Fibroblast of villous mesenchyme (primary cell): Measurements from ENCODE around the gene NOL3. TPM values are rescaled to one million over a fixed set of nuclear protein-coding genes. Genes with fewer than 3 reads are reported as not detected.

Source experiments
- DNase-seq: peaks from one replicate; pipeline ENCODE4 v3.0.0-alpha.2; 2010; ENCODE audit warnings: low read depth
- H3K4me3 ChIP-seq: 2 replicates; pipeline ENCODE4 v1.5.1; 2011; ENCODE audit warnings: low read depth, mild to moderate bottlenecking, low read length
- total RNA-seq: library from RNA; depleted of rRNA; stranded (reverse); fragments of >200 nt; gene quantifications from 2 replicates; pipeline ENCODE4 v1.2.3, GENCODE V29; 2012
- TF ChIP-seq, protein P1 (sequence below): IDR thresholded peaks from 2 replicates; pipeline ENCODE4 v1.5.1; 2012; ENCODE audit warnings: low read depth, mild to moderate bottlenecking, low read length; ENCODE audit not compliant: insufficient read depth

Gene NOL3
- total RNA-seq, 1 donor: 11.7 TPM

DNA sequence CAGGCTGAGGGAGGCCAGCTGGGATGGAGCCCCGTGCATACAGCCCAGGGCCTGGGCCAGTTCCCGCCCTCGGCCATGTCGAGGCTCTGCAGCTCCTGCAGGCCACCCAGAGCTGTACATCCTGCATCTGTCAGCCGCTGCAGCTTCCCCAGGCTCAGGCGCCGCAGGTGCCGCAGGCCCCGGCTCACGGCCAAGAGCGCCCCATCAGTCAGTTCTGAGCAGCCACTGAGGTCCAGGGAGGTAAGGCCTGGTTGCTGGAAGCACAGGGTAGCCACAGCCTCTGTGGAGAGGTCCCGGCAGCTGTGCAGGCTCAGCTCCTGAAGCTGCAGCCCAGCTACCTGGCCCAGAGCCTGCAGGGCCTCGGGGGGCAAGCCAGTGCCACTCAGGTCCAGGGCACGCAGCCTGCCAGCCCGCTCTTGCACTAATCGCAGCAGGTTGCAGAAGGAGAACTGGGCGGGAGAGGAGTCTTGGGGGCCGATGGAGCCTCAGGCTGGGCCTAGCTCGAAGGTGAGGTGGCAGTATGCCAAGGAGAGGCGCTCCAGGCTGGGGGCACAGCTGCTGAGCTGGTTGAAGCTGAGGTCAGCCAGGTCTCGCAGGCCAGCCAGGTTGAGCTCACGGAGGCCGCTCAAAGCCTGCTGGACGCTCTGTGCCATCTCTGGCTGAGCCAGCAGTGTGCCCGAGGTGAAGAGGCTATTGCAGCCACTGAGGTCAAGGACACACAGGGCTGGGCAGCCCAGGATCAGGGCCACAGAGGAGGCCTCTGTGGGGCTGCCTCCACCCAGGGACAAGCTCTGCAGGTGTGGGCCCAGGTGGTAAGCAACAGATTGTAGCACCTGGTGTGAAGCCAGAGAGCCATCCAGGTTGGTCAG, 40.0 kb downstream of the NOL3 start:
- H3K4me3 ChIP-seq: no peak overlapping the region
- DNase-seq: no peak
- TF ChIP-seq, protein P1, sequence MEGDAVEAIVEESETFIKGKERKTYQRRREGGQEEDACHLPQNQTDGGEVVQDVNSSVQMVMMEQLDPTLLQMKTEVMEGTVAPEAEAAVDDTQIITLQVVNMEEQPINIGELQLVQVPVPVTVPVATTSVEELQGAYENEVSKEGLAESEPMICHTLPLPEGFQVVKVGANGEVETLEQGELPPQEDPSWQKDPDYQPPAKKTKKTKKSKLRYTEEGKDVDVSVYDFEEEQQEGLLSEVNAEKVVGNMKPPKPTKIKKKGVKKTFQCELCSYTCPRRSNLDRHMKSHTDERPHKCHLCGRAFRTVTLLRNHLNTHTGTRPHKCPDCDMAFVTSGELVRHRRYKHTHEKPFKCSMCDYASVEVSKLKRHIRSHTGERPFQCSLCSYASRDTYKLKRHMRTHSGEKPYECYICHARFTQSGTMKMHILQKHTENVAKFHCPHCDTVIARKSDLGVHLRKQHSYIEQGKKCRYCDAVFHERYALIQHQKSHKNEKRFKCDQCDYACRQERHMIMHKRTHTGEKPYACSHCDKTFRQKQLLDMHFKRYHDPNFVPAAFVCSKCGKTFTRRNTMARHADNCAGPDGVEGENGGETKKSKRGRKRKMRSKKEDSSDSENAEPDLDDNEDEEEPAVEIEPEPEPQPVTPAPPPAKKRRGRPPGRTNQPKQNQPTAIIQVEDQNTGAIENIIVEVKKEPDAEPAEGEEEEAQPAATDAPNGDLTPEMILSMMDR: no peak

DNA sequence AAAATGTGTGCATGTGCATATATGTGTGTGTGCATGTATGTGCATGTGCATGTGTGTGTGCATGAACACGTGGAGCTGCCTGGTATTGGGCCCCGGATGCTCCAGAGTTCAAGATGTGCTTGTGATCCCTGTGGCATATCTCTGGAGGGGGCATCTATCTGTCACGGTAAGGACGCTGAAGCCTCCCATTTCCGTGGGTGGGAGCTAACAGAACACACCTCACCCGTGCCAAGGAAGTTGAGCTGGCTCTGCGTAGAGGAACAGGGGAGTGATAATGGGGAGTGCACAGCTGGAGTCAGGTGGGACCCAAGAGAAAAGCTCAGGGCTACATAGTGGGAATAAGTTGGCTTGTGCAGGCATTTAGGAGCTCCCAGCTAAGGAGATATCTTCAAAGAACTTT, 41.3 kb downstream of the NOL3 start:
- no peak overlapping the region for H3K4me3 ChIP-seq
- DNase-seq: no peak
- TF ChIP-seq, protein P1: no peak

DNA sequence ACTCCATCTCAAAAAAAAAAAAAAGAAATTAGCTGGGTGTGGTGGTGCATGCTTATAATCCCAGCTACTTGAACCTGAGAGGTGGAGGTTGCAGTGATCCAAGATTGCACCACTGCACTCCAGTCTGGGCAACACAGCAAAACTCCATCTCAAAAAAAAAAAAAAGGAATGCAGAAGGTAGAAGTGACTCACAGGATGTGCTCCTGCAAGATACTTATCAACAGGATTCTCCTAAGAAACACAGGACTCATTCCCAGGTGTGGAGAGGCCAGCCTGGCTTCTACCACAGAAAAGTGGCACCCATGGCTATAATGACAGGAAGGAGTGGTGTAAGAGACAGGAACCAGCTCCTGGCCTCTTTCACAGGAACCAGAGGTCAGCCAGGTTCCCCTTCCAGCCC, 42.4 kb downstream of the NOL3 start:
- no peak overlapping the region for H3K4me3 ChIP-seq
- no peak for DNase-seq
- TF ChIP-seq, protein P1: no peak

DNA sequence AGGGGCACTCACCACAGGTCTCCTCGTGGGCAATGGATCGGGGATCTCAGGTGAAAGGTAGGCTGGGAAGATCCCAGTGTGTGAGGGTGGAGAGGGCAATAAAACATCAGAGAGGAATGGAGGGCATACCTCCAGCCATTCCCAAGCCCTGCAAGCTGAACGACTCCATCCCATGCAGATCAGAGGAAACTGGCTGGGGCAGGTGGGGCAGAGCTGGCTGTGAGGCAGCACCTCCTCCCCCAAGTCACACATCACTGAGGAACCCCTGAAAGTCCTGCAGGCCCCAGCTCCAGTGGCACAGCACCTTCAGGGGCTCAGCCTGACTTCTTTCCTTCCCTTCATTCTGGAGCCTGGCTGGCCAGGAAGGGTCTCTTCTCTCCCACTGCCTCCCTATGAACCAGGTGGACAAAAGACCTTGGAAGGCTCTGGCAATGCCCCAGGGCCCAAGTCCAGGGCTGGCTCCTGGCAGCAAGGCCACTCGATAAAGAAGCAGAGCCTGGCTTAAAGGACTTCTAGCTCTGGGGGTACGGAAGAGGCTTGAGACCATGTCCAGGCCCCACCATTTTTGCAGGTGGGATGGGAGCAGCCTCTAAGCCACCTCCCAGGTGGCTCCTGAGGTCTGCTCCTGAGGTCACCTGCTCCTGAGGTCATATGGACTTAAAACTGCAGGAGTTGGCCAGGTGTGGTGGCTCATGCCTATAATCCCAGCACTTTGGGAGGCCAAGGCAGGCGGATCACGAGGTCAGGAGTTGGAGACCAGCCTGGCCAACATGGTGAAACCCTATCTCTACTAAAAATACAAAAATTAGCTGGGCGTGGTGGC, 43.1 kb downstream of the NOL3 start:
- no peak overlapping the region for H3K4me3 ChIP-seq
- TF ChIP-seq, protein P1: no peak
- DNase-seq: no peak

DNA sequence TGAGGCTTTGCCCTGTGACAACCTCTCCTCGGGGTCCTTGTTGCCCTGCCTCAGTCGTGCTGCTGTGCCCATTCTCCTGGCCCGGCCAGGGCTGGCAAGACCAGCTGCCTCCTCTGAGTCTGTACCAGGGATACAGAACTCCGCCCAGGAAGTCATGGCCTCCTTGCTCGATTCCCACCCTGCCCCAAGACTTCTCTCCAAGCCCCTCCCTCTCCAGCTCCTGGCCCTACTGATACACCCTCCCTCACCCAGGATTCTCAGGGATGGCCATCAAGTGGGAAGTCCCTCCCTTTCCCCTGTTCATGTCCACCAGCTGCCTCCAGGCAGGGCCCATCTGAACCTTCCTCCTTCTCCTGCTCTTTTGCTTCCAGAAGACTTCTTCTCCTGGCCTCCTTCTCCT, 45.4 kb downstream of the NOL3 start:
- DNase-seq: no peak
- TF ChIP-seq, protein P1: no peak
- no peak overlapping the region for H3K4me3 ChIP-seq

DNA sequence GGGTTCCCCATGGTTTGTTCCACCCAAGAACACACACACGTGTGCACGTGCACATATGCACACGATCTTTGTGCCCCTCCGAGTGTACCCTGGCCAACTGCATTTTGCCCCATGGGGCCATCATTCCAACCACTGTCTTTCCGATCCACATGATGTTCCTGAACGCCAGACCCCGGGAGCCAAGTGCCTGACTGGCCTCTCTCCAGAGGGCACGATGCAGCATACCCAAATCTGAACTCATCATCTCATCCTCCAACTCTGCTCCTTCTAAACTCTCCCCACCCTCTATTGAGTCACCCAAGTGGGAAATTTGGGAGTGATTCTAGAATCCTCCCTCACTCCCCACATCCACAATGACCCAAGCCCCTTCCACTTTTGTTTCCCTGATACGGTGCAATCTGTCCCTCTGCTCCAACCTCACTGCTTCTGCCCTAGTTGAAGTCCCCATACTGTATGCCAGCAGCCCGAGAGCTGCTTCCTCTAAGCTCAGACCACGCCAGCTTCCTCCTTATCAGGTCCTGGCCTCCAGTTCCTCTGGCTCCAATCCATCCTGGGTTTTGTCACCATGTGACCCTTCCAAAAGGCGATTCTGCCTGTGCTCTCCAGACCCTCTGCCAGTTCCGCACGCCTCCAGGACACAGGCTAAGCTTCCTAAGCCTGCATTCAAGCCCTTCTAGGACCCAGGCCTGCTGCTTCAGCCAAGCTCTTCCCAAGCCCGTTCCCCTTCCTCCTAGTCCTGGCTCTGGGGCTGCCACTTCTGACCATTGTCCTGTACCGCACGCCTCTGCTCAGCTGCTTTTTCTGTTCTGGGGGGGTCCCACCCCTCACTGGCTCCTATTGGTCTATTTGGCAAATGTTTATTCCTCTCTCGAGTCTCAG, 46.5 kb downstream of the NOL3 start:
- no peak for DNase-seq
- TF ChIP-seq, protein P1: no peak
- no peak overlapping the region for H3K4me3 ChIP-seq
